ENCODE results near the gene ZDHHC3.

ZDHHC3 gene

DNA sequence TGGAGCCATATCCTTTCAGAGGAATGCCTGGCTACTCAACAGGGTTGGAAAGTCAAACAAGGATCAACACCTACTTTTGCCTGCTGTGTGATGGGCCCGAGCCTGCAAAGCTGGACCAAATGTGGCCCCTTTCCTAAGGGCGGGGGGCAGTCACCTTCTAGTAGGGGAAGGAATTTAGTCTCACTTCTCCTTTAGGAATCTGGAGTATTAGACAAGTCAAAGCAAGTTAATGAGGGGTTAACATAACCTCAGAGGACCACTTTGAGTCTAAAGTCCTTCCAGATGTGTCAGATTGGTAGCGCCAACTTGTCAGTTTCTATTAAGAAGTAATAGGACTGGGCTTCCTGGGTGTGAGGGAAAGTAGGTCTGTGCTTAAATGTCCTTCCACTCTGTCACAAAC lies 6.8 kb upstream of the ZDHHC3 start:
- Histone ChIP-seq H3K4me3 (ENCODE audit: low read length) (no peak overlapping the region), H3K9ac (ENCODE audit: low read length) (no peak overlapping the region), H3K27ac (ENCODE audit: low read length) (no peak overlapping the region), H3K9me3 (replicated peaks; ENCODE audit: insufficient read depth, low read length) (no peaks in the 10 kb centered on the region), H3K27me3 (replicated peaks; ENCODE audit: insufficient read depth, low read length) (no peaks in the 10 kb centered on the region), H3K4me2 (ENCODE audit: low read depth, low read length) (no peak overlapping the region), H4K20me1 (ENCODE audit: insufficient read depth, low read length) (no peaks in the 10 kb centered on the region), H3K9me2 (replicated peaks; ENCODE audit: insufficient read depth, low read length) (no peaks in the 10 kb centered on the region), H3K79me2 (ENCODE audit: low read length) (peaks cover 94% of the 10 kb centered on the region), H3K4me1 (ENCODE audit: low read length) (0 out of 2 replicates have a peak, but pooled peaks cover under 1% of the 10 kb centered on the region), H3F3A (ENCODE audit: insufficient read depth, low read length) (no peaks in the 10 kb centered on the region), H2AFZ (ENCODE audit: low read length) (no peak overlapping the region), H3K36me3 (replicated peaks; ENCODE audit: insufficient read depth, low read length) (no peaks in the 10 kb centered on the region; the same call in 1 of the 2 replicates)
- DNase-seq: no peak
- TF ChIP-seq, protein P1, sequence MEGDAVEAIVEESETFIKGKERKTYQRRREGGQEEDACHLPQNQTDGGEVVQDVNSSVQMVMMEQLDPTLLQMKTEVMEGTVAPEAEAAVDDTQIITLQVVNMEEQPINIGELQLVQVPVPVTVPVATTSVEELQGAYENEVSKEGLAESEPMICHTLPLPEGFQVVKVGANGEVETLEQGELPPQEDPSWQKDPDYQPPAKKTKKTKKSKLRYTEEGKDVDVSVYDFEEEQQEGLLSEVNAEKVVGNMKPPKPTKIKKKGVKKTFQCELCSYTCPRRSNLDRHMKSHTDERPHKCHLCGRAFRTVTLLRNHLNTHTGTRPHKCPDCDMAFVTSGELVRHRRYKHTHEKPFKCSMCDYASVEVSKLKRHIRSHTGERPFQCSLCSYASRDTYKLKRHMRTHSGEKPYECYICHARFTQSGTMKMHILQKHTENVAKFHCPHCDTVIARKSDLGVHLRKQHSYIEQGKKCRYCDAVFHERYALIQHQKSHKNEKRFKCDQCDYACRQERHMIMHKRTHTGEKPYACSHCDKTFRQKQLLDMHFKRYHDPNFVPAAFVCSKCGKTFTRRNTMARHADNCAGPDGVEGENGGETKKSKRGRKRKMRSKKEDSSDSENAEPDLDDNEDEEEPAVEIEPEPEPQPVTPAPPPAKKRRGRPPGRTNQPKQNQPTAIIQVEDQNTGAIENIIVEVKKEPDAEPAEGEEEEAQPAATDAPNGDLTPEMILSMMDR (IDR thresholded peaks at IDR 0.05; ENCODE audit: low read length): no peak
- TF ChIP-seq EZH2 (optimal IDR thresholded peaks at IDR 0.05; ENCODE audit: low read depth, low read length) (no peak), EZH2phosphoT487 (IDR thresholded peaks at IDR 0.05; ENCODE audit: low read length) (no peak)

DNA sequence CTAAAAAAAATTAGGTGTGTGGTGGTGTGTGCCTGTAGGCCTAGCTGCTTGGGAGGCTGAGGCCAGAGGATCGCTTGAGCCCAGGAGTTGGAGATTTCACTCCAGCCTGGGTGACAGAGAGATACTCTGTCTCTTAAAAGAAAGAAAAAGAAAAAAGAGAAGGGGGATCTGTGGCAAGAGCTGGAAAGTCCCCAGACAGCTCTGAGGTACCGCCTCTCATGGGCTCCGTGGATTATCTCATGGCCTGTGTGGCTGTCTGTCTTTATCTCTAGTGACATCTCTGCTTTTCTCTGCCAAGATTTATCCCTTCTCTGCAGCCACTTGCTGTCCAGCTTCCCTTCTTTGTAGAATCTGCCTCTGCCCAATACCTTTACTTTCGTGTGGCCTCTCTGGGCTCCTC lies 5.8 kb upstream of the ZDHHC3 start:
- no peak for DNase-seq
- H3K27ac ChIP-seq (ENCODE audit: low read length): no peak overlapping the region
- peaks cover 94% of the 10 kb centered on the region for H3K79me2 ChIP-seq (ENCODE audit: low read length)
- H3K4me1 ChIP-seq (ENCODE audit: low read length): peaks cover 9% of the 10 kb centered on the region
- no peaks in the 10 kb centered on the region for H3F3A ChIP-seq (ENCODE audit: insufficient read depth, low read length)
- H4K20me1 ChIP-seq (ENCODE audit: insufficient read depth, low read length): no peaks in the 10 kb centered on the region
- no peaks in the 10 kb centered on the region; the same call in 1 of the 2 replicates for H3K36me3 ChIP-seq (replicated peaks; ENCODE audit: insufficient read depth, low read length)
- no peaks in the 10 kb centered on the region for H3K27me3 ChIP-seq (replicated peaks; ENCODE audit: insufficient read depth, low read length)
- no peak overlapping the region for H3K4me2 ChIP-seq (ENCODE audit: low read depth, low read length)
- H2AFZ ChIP-seq (ENCODE audit: low read length): no peak overlapping the region
- no peak overlapping the region for H3K9ac ChIP-seq (ENCODE audit: low read length)
- no peak overlapping the region for H3K4me3 ChIP-seq (ENCODE audit: low read length)
- H3K9me3 ChIP-seq (replicated peaks; ENCODE audit: insufficient read depth, low read length): no peaks in the 10 kb centered on the region
- no peaks in the 10 kb centered on the region for H3K9me2 ChIP-seq (replicated peaks; ENCODE audit: insufficient read depth, low read length)
- TF ChIP-seq EZH2 (optimal IDR thresholded peaks at IDR 0.05; ENCODE audit: low read depth, low read length) (no peak), EZH2phosphoT487 (IDR thresholded peaks at IDR 0.05; ENCODE audit: low read length) (no peak)
- TF ChIP-seq, protein P1 (IDR thresholded peaks at IDR 0.05; ENCODE audit: low read length): no peak

DNA sequence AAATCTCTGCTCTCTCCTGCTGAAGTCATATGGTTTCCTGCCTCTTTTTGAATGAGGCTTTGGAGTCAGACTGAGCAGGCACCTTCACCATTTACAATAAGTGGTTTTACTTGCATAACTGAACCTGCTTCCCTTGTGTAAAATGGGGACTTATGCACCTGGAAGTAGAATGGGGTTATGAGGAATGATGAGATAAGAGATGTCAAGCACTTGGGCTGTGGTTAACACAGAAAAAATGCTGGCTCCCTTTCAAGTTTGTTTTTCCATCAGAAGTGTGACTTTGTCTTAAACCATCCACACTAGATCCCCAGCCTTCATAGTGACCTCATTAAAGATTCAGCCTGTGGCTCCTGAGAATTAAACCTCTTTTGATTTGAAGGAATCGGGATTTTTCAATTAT lies 5.2 kb upstream of the ZDHHC3 start:
- no peak overlapping the region for H3K4me2 ChIP-seq (ENCODE audit: low read depth, low read length)
- no peaks in the 10 kb centered on the region for H4K20me1 ChIP-seq (ENCODE audit: insufficient read depth, low read length)

More for the DNA sequence above, 5.2 kb upstream of the ZDHHC3 start:
- no peak for DNase-seq
- Histone ChIP-seq H3F3A (ENCODE audit: insufficient read depth, low read length) (no peaks in the 10 kb centered on the region), H3K9me2 (replicated peaks; ENCODE audit: insufficient read depth, low read length) (no peaks in the 10 kb centered on the region), H2AFZ (ENCODE audit: low read length) (no peak overlapping the region), H3K36me3 (replicated peaks; ENCODE audit: insufficient read depth, low read length) (no peaks in the 10 kb centered on the region; the same call in 1 of the 2 replicates), H3K9ac (ENCODE audit: low read length) (no peak overlapping the region), H3K9me3 (replicated peaks; ENCODE audit: insufficient read depth, low read length) (no peaks in the 10 kb centered on the region), H3K4me1 (ENCODE audit: low read length) (peaks cover 9% of the 10 kb centered on the region), H3K27me3 (replicated peaks; ENCODE audit: insufficient read depth, low read length) (no peaks in the 10 kb centered on the region), H3K79me2 (ENCODE audit: low read length) (peaks cover 96% of the 10 kb centered on the region), H3K4me3 (ENCODE audit: low read length) (no peak overlapping the region), H3K27ac (ENCODE audit: low read length) (no peak overlapping the region)
- TF ChIP-seq EZH2 (optimal IDR thresholded peaks at IDR 0.05; ENCODE audit: low read depth, low read length) (no peak), EZH2phosphoT487 (IDR thresholded peaks at IDR 0.05; ENCODE audit: low read length) (no peak)
- TF ChIP-seq, protein P1 (IDR thresholded peaks at IDR 0.05; ENCODE audit: low read length): no peak
